MG63 (cell line): ENCODE results near the gene GIT2. TPM values are rescaled to one million over a fixed set of nuclear protein-coding genes. Genes with fewer than 3 reads are reported as not detected.
"Not testable (repeated sequence)": the region's sequence is repeated elsewhere in the genome, so short reads cannot be mapped to it uniquely, and the experiment has no call there.

Experiments used
- DNase-seq: peaks from one replicate; pipeline ENCODE4 v3.0.0-alpha.2; 2020
- H3K27me3 ChIP-seq: fragments of 250-450 bp; sonication (Bioruptor Pico); 2 replicates; pipeline ENCODE4 v1.5.1; 2020; ENCODE audit warnings: mild to moderate bottlenecking, moderate library complexity
- H3K36me3 ChIP-seq: fragments of 250-450 bp; sonication (Bioruptor Pico); 2 replicates; pipeline ENCODE4 v1.5.1; 2020; ENCODE audit warnings: mild to moderate bottlenecking, moderate library complexity
- H3K4me3 ChIP-seq: fragments of 250-450 bp; sonication (Bioruptor Pico); 2 replicates; pipeline ENCODE4 v1.5.1; 2020; ENCODE audit warnings: mild to moderate bottlenecking, moderate library complexity
- H3K9me3 ChIP-seq: fragments of 250-450 bp; sonication (Bioruptor Pico); 2 replicates; pipeline ENCODE4 v1.5.1; 2020; ENCODE audit warnings: mild to moderate bottlenecking, moderate library complexity
- total RNA-seq: library from RNA; depleted of rRNA; stranded (reverse); fragments of >200 nt; shearing (Covaris generic); gene quantifications from 2 replicates; pipeline ENCODE4 v1.2.3, GENCODE V29; 2014; ENCODE audit warnings: low replicate concordance

The GIT2 gene
- total RNA-seq, 1 experiment from 2014 or later: 20.7 TPM

- Histone ChIP-seq H3K4me3 (peak overlapping the region; percentile 81), H3K36me3 (peaks cover 23% of the 10 kb centered on the region), H3K9me3 (no peaks in the 10 kb centered on the region), H3K27me3 (no peaks in the 10 kb centered on the region)
- no peak for DNase-seq
Observed at GRCh38 chr12:109994401-109995175, 1.6 kb downstream of the GIT2 start.

- peaks cover 33% of the 10 kb centered on the region for H3K36me3 ChIP-seq
- H3K4me3 ChIP-seq: no peak overlapping the region
- H3K9me3 ChIP-seq: no peaks in the 10 kb centered on the region
- no peak for DNase-seq
- no peaks in the 10 kb centered on the region for H3K27me3 ChIP-seq
Observed at GRCh38 chr12:109993091-109993490, 3.1 kb downstream of the GIT2 start.

GRCh38 chr12:109991586-109991985, 4.6 kb downstream of the GIT2 start:
- no peak for DNase-seq
- Histone ChIP-seq H3K36me3 (peaks cover 41% of the 10 kb centered on the region), H3K4me3 (no peak overlapping the region), H3K27me3 (no peaks in the 10 kb centered on the region), H3K9me3 (no peaks in the 10 kb centered on the region)

- DNase-seq: no peak
- H3K9me3 ChIP-seq: no peaks in the 10 kb centered on the region
- H3K36me3 ChIP-seq: peaks cover 46% of the 10 kb centered on the region
- no peak overlapping the region for H3K4me3 ChIP-seq
- no peaks in the 10 kb centered on the region for H3K27me3 ChIP-seq
Observed at GRCh38 chr12:109989380-109989779, 6.8 kb downstream of the GIT2 start.

GRCh38 chr12:109988903-109989302, 7.3 kb downstream of the GIT2 start:
- no peak overlapping the region for H3K4me3 ChIP-seq
- DNase-seq: no peak

GRCh38 chr12:109988274-109988673, 7.9 kb downstream of the GIT2 start:
- Histone ChIP-seq H3K4me3 (no peak overlapping the region), H3K36me3 (peaks cover 54% of the 10 kb centered on the region), H3K9me3 (no peaks in the 10 kb centered on the region), H3K27me3 (no peaks in the 10 kb centered on the region)
- DNase-seq: no peak

More at GRCh38 chr12:109988903-109989302, 7.3 kb downstream of the GIT2 start:
- Histone ChIP-seq H3K36me3 (peaks cover 48% of the 10 kb centered on the region), H3K27me3 (no peaks in the 10 kb centered on the region), H3K9me3 (no peaks in the 10 kb centered on the region)

- Histone ChIP-seq H3K4me3 (no peak overlapping the region), H3K36me3 (peaks cover 61% of the 10 kb centered on the region), H3K9me3 (no peaks in the 10 kb centered on the region), H3K27me3 (no peaks in the 10 kb centered on the region)
- no peak for DNase-seq
Observed at GRCh38 chr12:109987615-109988014, 8.6 kb downstream of the GIT2 start.

- H3K4me3 ChIP-seq, H3K27me3 ChIP-seq, DNase-seq, H3K9me3 ChIP-seq: not testable (repeated sequence)
- peaks cover 65% of the 10 kb centered on the region for H3K36me3 ChIP-seq
Observed at GRCh38 chr12:109986236-109986635, 9.9 kb downstream of the GIT2 start.

- Histone ChIP-seq H3K4me3 (no peak overlapping the region), H3K36me3 (peaks cover 69% of the 10 kb centered on the region), H3K27me3 (no peaks in the 10 kb centered on the region), H3K9me3 (peaks cover 6% of the 10 kb centered on the region)
- DNase-seq: no peak
Observed at GRCh38 chr12:109983432-109984142, 12.6 kb downstream of the GIT2 start.

- H3K27me3 ChIP-seq: no peaks in the 10 kb centered on the region
Observed at GRCh38 chr12:109982210-109982609, 14.0 kb downstream of the GIT2 start.

GRCh38 chr12:109981311-109981710, 14.9 kb downstream of the GIT2 start:
- Histone ChIP-seq H3K36me3 (peaks cover 79% of the 10 kb centered on the region), H3K4me3 (no peak overlapping the region), H3K9me3 (peaks cover 13% of the 10 kb centered on the region), H3K27me3 (no peaks in the 10 kb centered on the region)
- DNase-seq: no peak

More at GRCh38 chr12:109982210-109982609, 14.0 kb downstream of the GIT2 start:
- DNase-seq: no peak
- Histone ChIP-seq H3K9me3 (peaks cover 13% of the 10 kb centered on the region), H3K36me3 (peaks cover 71% of the 10 kb centered on the region), H3K4me3 (no peak overlapping the region)

- Histone ChIP-seq H3K27me3 (no peaks in the 10 kb centered on the region), H3K9me3 (peaks cover 2% of the 10 kb centered on the region; the same call in 1 of the 2 replicates), H3K4me3 (no peak overlapping the region), H3K36me3 (peaks cover 45% of the 10 kb centered on the region)
- no peak for DNase-seq
Observed at GRCh38 chr12:109972821-109973220, 23.3 kb downstream of the GIT2 start.

GRCh38 chr12:109968801-109969200, 27.4 kb downstream of the GIT2 start:
- DNase-seq: no peak
- Histone ChIP-seq H3K4me3 (no peak overlapping the region), H3K36me3 (peaks cover 47% of the 10 kb centered on the region), H3K9me3 (no peaks in the 10 kb centered on the region), H3K27me3 (no peaks in the 10 kb centered on the region)

- H3K9me3 ChIP-seq: no peaks in the 10 kb centered on the region
- no peak for DNase-seq
- H3K36me3 ChIP-seq: peaks cover 53% of the 10 kb centered on the region
- H3K4me3 ChIP-seq: no peak overlapping the region
- no peaks in the 10 kb centered on the region for H3K27me3 ChIP-seq
Observed at GRCh38 chr12:109968032-109968420, 28.1 kb downstream of the GIT2 start.

GRCh38 chr12:109967383-109968031, 28.7 kb downstream of the GIT2 start:
- DNase-seq: no peak
- H3K27me3 ChIP-seq: no peaks in the 10 kb centered on the region
- H3K4me3 ChIP-seq: no peak overlapping the region
- peaks cover 57% of the 10 kb centered on the region for H3K36me3 ChIP-seq
- no peaks in the 10 kb centered on the region for H3K9me3 ChIP-seq

GRCh38 chr12:109966546-109966945, 29.6 kb downstream of the GIT2 start:
- no peaks in the 10 kb centered on the region for H3K27me3 ChIP-seq
- no peak overlapping the region for H3K4me3 ChIP-seq
- no peak for DNase-seq
- peaks cover 53% of the 10 kb centered on the region for H3K36me3 ChIP-seq
- H3K9me3 ChIP-seq: no peaks in the 10 kb centered on the region

- no peaks in the 10 kb centered on the region for H3K27me3 ChIP-seq
- H3K4me3 ChIP-seq: no peak overlapping the region
- no peaks in the 10 kb centered on the region for H3K9me3 ChIP-seq
- peak; percentile 61 for DNase-seq
- H3K36me3 ChIP-seq: peaks cover 56% of the 10 kb centered on the region
Observed at GRCh38 chr12:109963743-109964429, 32.3 kb downstream of the GIT2 start.
